HL-60 (cell line): ENCODE results near the gene GPC5.

Source experiments
- DNase-seq, 2 experiments: peaks; one replicate each; pipeline ENCODE4 v3.0.0-alpha.2; 2010 to 2020; ENCODE audit warnings: low read depth in 1 of 2, low spot score in 1 of 2
- H3K27ac ChIP-seq: fragments of 250-450 bp; sonication (Bioruptor Pico); replicated peaks from 2 replicates; pipeline ENCODE4 v1.5.1; 2020; ENCODE audit warnings: mild to moderate bottlenecking, moderate library complexity
- H3K27me3 ChIP-seq: fragments of 250-450 bp; sonication (Bioruptor Pico); 2 replicates; pipeline ENCODE4 v1.5.1; 2021; ENCODE audit warnings: mild to moderate bottlenecking, moderate library complexity; ENCODE audit not compliant: insufficient read depth, poor library complexity, severe bottlenecking
- H3K4me3 ChIP-seq: replicated peaks from 2 replicates; pipeline ENCODE4 v1.5.1; 2011; ENCODE audit warnings: mild to moderate bottlenecking, control low read depth, low read length; ENCODE audit not compliant: insufficient read depth
- CTCF ChIP-seq: IDR thresholded peaks from one replicate; pipeline ENCODE4 v1.5.1; 2011; ENCODE audit warnings: low read length, control low read depth, inconsistent platforms; ENCODE audit not compliant: insufficient read depth
- GABPA ChIP-seq: IDR thresholded peaks from 2 replicates; pipeline ENCODE4 v1.6.1; 2012; ENCODE audit warnings: low read depth
- POLR2AphosphoS5 ChIP-seq: IDR thresholded peaks from 2 replicates; pipeline ENCODE4 v1.6.1; 2012; ENCODE audit warnings: low read depth
- REST ChIP-seq: IDR thresholded peaks from 2 replicates; pipeline ENCODE4 v1.6.1; 2012; ENCODE audit warnings: low read depth; ENCODE audit not compliant: insufficient replicate concordance
- SPI1 ChIP-seq: IDR thresholded peaks from 2 replicates; pipeline ENCODE4 v1.6.1; 2012; ENCODE audit warnings: low read depth, mild to moderate bottlenecking, borderline replicate concordance

GPC5 gene

GRCh38 chr13:91369441-91369831 lies 29.0 kb upstream of the GPC5 start:
- H3K27me3 ChIP-seq, result peaks cover 10% of the 10 kb centered on the region
- no peak overlapping the region for H3K27ac ChIP-seq
- DNase-seq, result no peak
- no peak for TF ChIP-seq POLR2AphosphoS5
- TF ChIP-seq GABPA, result no peak
- TF ChIP-seq REST, result no peak
- TF ChIP-seq CTCF, result no peak
- TF ChIP-seq SPI1, result no peak
- H3K4me3 ChIP-seq, result no peak overlapping the region

- Histone ChIP-seq H3K4me3 (no peak overlapping the region), H3K27ac (no peak overlapping the region), H3K27me3 (peaks cover 10% of the 10 kb centered on the region)
- TF ChIP-seq SPI1 (no peak), REST (no peak), GABPA (no peak), POLR2AphosphoS5 (no peak), CTCF (no peak)
- no peak for DNase-seq
Observed at GRCh38 chr13:91370501-91370900, 27.9 kb upstream of the GPC5 start.

GRCh38 chr13:91372911-91373310 lies 25.5 kb upstream of the GPC5 start:
- peaks cover 10% of the 10 kb centered on the region for H3K27me3 ChIP-seq
- H3K4me3 ChIP-seq, result no peak overlapping the region
- TF ChIP-seq CTCF (no peak), GABPA (no peak), SPI1 (no peak), REST (no peak), POLR2AphosphoS5 (no peak)
- H3K27ac ChIP-seq, result no peak overlapping the region
- DNase-seq, result no peak
